Hepatic stellate cell (primary cell): ENCODE data around the gene ANO3.
"Not testable (repeated sequence)": the region's sequence is repeated elsewhere in the genome, so short reads cannot be mapped to it uniquely, and the experiment has no call there.

Experiments
- DNase-seq: peaks from one replicate; pipeline ENCODE4 v3.0.0; 2011; ENCODE audit warnings: low spot score

ANO3 gene

GRCh38 chr11:26575946-26576345, 244.0 kb downstream of the ANO3 start:
- no peak for DNase-seq

- no peak for DNase-seq
Observed at GRCh38 chr11:26578998-26579661, 247.2 kb downstream of the ANO3 start.

GRCh38 chr11:26579683-26580082, 247.8 kb downstream of the ANO3 start:
- DNase-seq, result no peak

GRCh38 chr11:26580929-26581328, 249.0 kb downstream of the ANO3 start:
- no peak for DNase-seq

- DNase-seq, result no peak
Observed at GRCh38 chr11:26583550-26583949, 251.6 kb downstream of the ANO3 start.

GRCh38 chr11:26584818-26585217, 252.9 kb downstream of the ANO3 start:
- no peak for DNase-seq

- DNase-seq, result no peak
Observed at GRCh38 chr11:26587073-26587472, 255.1 kb downstream of the ANO3 start.

GRCh38 chr11:26593691-26594090, 261.8 kb downstream of the ANO3 start:
- DNase-seq, result no peak

GRCh38 chr11:26595207-26595865, 263.4 kb downstream of the ANO3 start:
- DNase-seq, result not testable (repeated sequence)

GRCh38 chr11:26597049-26597689, 265.2 kb downstream of the ANO3 start:
- DNase-seq, result not testable (repeated sequence)

- no peak for DNase-seq
Observed at GRCh38 chr11:26597899-26598298, 266.0 kb downstream of the ANO3 start.

- no peak for DNase-seq
Observed at GRCh38 chr11:26599425-26599824, 267.5 kb downstream of the ANO3 start.

GRCh38 chr11:26599876-26600434, 268.0 kb downstream of the ANO3 start:
- no peak for DNase-seq

GRCh38 chr11:26607725-26608506, 276.0 kb downstream of the ANO3 start:
- DNase-seq, result no peak

- no peak for DNase-seq
Observed at GRCh38 chr11:26608507-26609146, 276.7 kb downstream of the ANO3 start.

- DNase-seq, result no peak
Observed at GRCh38 chr11:26613759-26614158, 281.8 kb downstream of the ANO3 start.

- DNase-seq, result no peak
Observed at GRCh38 chr11:26618441-26618840, 286.5 kb downstream of the ANO3 start.

GRCh38 chr11:26620282-26621045, 288.5 kb downstream of the ANO3 start:
- DNase-seq, result no peak

GRCh38 chr11:26621132-26621531, 289.2 kb downstream of the ANO3 start:
- DNase-seq, result no peak

GRCh38 chr11:26622181-26622580, 290.3 kb downstream of the ANO3 start:
- DNase-seq, result no peak

GRCh38 chr11:26623076-26623659, 291.2 kb downstream of the ANO3 start:
- no peak for DNase-seq
